ENCODE results near the gene PRKN.

DNA sequence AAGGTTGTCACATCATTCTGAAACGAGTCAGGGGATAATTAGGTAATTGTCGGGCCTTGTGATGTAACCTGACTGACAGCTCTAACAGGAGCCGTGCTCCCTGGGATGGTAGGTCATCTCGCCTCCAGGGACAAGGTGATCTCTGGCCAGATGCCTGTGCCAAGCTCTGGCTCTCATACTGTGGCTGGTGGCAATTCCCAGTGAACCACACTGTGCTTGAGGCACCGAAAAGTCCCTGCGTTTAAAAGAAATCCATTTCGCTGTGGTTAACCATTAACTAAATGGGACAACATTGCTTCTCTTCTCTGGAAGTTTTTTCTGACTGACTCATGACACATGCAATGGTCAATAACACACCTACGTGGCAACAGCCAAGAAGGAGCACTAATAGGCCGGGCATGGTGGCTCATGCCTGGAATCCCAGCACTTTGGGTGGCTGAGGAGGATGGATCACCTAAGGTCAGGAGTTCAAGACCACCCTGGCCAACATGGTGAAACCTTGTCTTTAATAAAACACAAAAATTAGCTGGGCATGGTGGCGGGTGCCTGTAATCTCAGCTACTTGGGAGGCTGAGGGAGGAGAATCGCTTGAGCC, 669.2 kb downstream of the PRKN start:
- no peak for TF ChIP-seq EZH2phosphoT487 (IDR thresholded peaks at IDR 0.05; ENCODE audit: low read length)
- TF ChIP-seq, protein P1, sequence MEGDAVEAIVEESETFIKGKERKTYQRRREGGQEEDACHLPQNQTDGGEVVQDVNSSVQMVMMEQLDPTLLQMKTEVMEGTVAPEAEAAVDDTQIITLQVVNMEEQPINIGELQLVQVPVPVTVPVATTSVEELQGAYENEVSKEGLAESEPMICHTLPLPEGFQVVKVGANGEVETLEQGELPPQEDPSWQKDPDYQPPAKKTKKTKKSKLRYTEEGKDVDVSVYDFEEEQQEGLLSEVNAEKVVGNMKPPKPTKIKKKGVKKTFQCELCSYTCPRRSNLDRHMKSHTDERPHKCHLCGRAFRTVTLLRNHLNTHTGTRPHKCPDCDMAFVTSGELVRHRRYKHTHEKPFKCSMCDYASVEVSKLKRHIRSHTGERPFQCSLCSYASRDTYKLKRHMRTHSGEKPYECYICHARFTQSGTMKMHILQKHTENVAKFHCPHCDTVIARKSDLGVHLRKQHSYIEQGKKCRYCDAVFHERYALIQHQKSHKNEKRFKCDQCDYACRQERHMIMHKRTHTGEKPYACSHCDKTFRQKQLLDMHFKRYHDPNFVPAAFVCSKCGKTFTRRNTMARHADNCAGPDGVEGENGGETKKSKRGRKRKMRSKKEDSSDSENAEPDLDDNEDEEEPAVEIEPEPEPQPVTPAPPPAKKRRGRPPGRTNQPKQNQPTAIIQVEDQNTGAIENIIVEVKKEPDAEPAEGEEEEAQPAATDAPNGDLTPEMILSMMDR (IDR thresholded peaks at IDR 0.05; ENCODE audit: low read length) = no peak
